Right cardiac atrium (tissue), 5 donors: ENCODE data around the gene IL1R1. TPM values are rescaled to one million over a fixed set of nuclear protein-coding genes. Genes with fewer than 3 reads are reported as not detected.

Experiments used
- ATAC-seq, 2 donors: fragments of 200-7000 bp; cut with Tn5 transposase; one replicate each; pipeline versions ENCODE4 v1.8.0 to v1.9.1; 2020; ENCODE audit warnings: moderate library complexity in 2 of 2, mild to moderate bottlenecking in 1 of 2
- DNase-seq, 3 donors: peaks; one replicate each; pipeline ENCODE4 v3.0.0-alpha.2; 2020
- H3K27ac ChIP-seq: one replicate; pipeline ENCODE4 v1.5.1; 2013; ENCODE audit warnings: mild to moderate bottlenecking, low read length, control low read depth, moderate library complexity
- H3K27me3 ChIP-seq: one replicate; pipeline ENCODE4 v1.6.1; 2013; ENCODE audit not compliant: control insufficient read depth, insufficient read depth
- H3K4me1 ChIP-seq: one replicate; pipeline ENCODE4 v1.6.1; 2013; ENCODE audit warnings: low read length; ENCODE audit not compliant: control insufficient read depth, insufficient read depth
- H3K4me3 ChIP-seq: one replicate; pipeline ENCODE4 v1.5.1; 2013; ENCODE audit warnings: low read length, control low read depth
- H3K9me3 ChIP-seq: one replicate; pipeline ENCODE4 v1.6.1; 2013; ENCODE audit warnings: low read length; ENCODE audit not compliant: control insufficient read depth
- WGBS: extraction: QIAGEN DNeasy Blood & Tissue Kit; methylation state at CpG from one replicate; pipeline ENCODE4 v1.1.7; 2013; 5-methylcytosine and 5-hydroxymethylcytosine counted together
- intact Hi-C, 4 donors: fragments of 100-400 bp; cut with DNase I; formaldehyde crosslinking; loops; one replicate each; pipeline versions ENCODE4 v1.11.0 to v1.14.0; 2022 to 2023
- polyA plus RNA-seq: library from polyadenylated mRNA; stranded (reverse); fragments of 200-250 nt; gene quantifications from one replicate; pipeline ENCODE4 v1.2.3, GENCODE V29; 2013
- total RNA-seq, 4 donors: library from RNA; stranded (reverse); fragmentation: NEBNext Ultra II Directional; extraction: Animal tissue kit (Norgen Biotek cat#: 25700); gene quantifications; one replicate each; pipeline ENCODE4 v1.2.1, GENCODE V29; 2021
- donor health status: healthy with polysubstance abuse.
- donor health status: DM: no; HTN: yes; CAD: no.
- donor health status: DM: no; HTN: no; CAD: no.
- donor health status: DM: no; HTN: yes; CAD: no; lungs with severe emphysema.
- donor health status: DM: yes; HTN: yes; CAD: no.

IL1R1 gene
- total and polyA plus RNA-seq, 5 donors = 32.2 to 111 (median 54.8) TPM

- intact Hi-C loops = no loop called here
- ATAC-seq (no peak), DNase-seq (no peak)
- Histone ChIP-seq H3K27ac (no peak overlapping the region), H3K4me1 (peaks cover 11% of the 10 kb centered on the region), H3K4me3 (no peak overlapping the region), H3K27me3 (no peaks in the 10 kb centered on the region), H3K9me3 (no peaks in the 10 kb centered on the region)
- WGBS = 89% methylated on average over 6 of the region's 6 CpGs
Observed at GRCh38 chr2:102154364-102154763, 11.8 kb downstream of the IL1R1 start.

- WGBS = 70% methylated on average over 7 of the region's 7 CpGs
- DNase-seq = peak in 1 of 3 donors; percentile 51
- Histone ChIP-seq H3K9me3 (no peaks in the 10 kb centered on the region), H3K27ac (peak overlapping the region; percentile 16), H3K27me3 (no peaks in the 10 kb centered on the region), H3K4me3 (no peak overlapping the region), H3K4me1 (peaks cover 6% of the 10 kb centered on the region)
- ATAC-seq = peak in 1 of 2 donors; percentile 32
- intact Hi-C loops = no loop called here
Observed at GRCh38 chr2:102154946-102155702, 12.6 kb downstream of the IL1R1 start.

- Histone ChIP-seq H3K9me3 (no peaks in the 10 kb centered on the region), H3K4me1 (peaks cover 6% of the 10 kb centered on the region), H3K27ac (peak overlapping the region; percentile 16), H3K4me3 (no peak overlapping the region), H3K27me3 (no peaks in the 10 kb centered on the region)
- intact Hi-C loops = no loop called here
- no peak for DNase-seq
- 65% methylated on average over 6 of the region's 6 CpGs for WGBS
- ATAC-seq = peak; percentile 20 to 23
Observed at GRCh38 chr2:102155703-102156515, 13.4 kb downstream of the IL1R1 start.

GRCh38 chr2:102158011-102158755 is 15.6 kb downstream of the IL1R1 start:
- peaks cover 6% of the 10 kb centered on the region for H3K4me1 ChIP-seq
- no peak overlapping the region for H3K27ac ChIP-seq
- peak in 1 of 2 donors; percentile 39 for ATAC-seq
- no peaks in the 10 kb centered on the region for H3K27me3 ChIP-seq
- intact Hi-C loops = no loop called here
- no peaks in the 10 kb centered on the region for H3K9me3 ChIP-seq
- DNase-seq = no peak
- no peak overlapping the region for H3K4me3 ChIP-seq

GRCh38 chr2:102159295-102159694 is 16.7 kb downstream of the IL1R1 start:
- 53% methylated on average over 1 of the region's 1 CpG for WGBS
- intact Hi-C loops = no loop called here

GRCh38 chr2:102166189-102166845 is 23.8 kb downstream of the IL1R1 start:
- intact Hi-C loops = loop anchor here (2.0 to 5.0 kb wide), 2 partner anchors 144 to 146 kb away; no protein-coding TSS in a partner anchor
- Histone ChIP-seq H3K4me1 (no peaks in the 10 kb centered on the region), H3K27ac (no peak overlapping the region), H3K27me3 (no peaks in the 10 kb centered on the region), H3K4me3 (no peak overlapping the region), H3K9me3 (no peaks in the 10 kb centered on the region)
- ATAC-seq (peak; percentile 78 to 89), DNase-seq (no peak)
- WGBS = 36% methylated on average over 4 of the region's 4 CpGs

More at GRCh38 chr2:102159295-102159694, 16.7 kb downstream of the IL1R1 start:
- DNase-seq (no peak), ATAC-seq (no peak)
- H3K9me3 ChIP-seq = no peaks in the 10 kb centered on the region
- H3K27me3 ChIP-seq = no peaks in the 10 kb centered on the region
- H3K27ac ChIP-seq = no peak overlapping the region
- H3K4me3 ChIP-seq = no peak overlapping the region
- H3K4me1 ChIP-seq = peaks cover 6% of the 10 kb centered on the region

- Histone ChIP-seq H3K27ac (no peak overlapping the region), H3K27me3 (no peaks in the 10 kb centered on the region), H3K4me3 (no peak overlapping the region), H3K4me1 (no peaks in the 10 kb centered on the region), H3K9me3 (no peaks in the 10 kb centered on the region)
- intact Hi-C loops = loop anchor here in 2 of 4 donors (5.0 kb wide), 1 partner anchor 146 kb away; no protein-coding TSS in a partner anchor
- WGBS = 93% methylated on average over 5 of the region's 5 CpGs
- DNase-seq = no peak
- no peak for ATAC-seq
Observed at GRCh38 chr2:102168026-102168771, 25.7 kb downstream of the IL1R1 start.

- 91% methylated on average over 5 of the region's 5 CpGs for WGBS
- DNase-seq (no peak), ATAC-seq (no peak)
- no peaks in the 10 kb centered on the region for H3K4me1 ChIP-seq
- no peak overlapping the region for H3K27ac ChIP-seq
- no peak overlapping the region for H3K4me3 ChIP-seq
- intact Hi-C loops = no loop called here
- H3K27me3 ChIP-seq = no peaks in the 10 kb centered on the region
- H3K9me3 ChIP-seq = no peaks in the 10 kb centered on the region
Observed at GRCh38 chr2:102171946-102172345, 29.4 kb downstream of the IL1R1 start.

- no peaks in the 10 kb centered on the region for H3K27me3 ChIP-seq
- no peak for DNase-seq
- H3K27ac ChIP-seq = no peak overlapping the region
- WGBS = 81% methylated on average over 3 of the region's 3 CpGs
- H3K4me3 ChIP-seq = no peak overlapping the region
- H3K9me3 ChIP-seq = no peaks in the 10 kb centered on the region
- H3K4me1 ChIP-seq = no peaks in the 10 kb centered on the region
- intact Hi-C loops = no loop called here
- no peak for ATAC-seq
Observed at GRCh38 chr2:102172745-102173144, 30.2 kb downstream of the IL1R1 start.

- DNase-seq (no peak), ATAC-seq (no peak)
- no peaks in the 10 kb centered on the region for H3K9me3 ChIP-seq
- H3K4me3 ChIP-seq = no peak overlapping the region
- intact Hi-C loops = no loop called here
- WGBS = 89% methylated on average over 3 of the region's 3 CpGs
- H3K4me1 ChIP-seq = no peaks in the 10 kb centered on the region
- no peaks in the 10 kb centered on the region for H3K27me3 ChIP-seq
- H3K27ac ChIP-seq = no peak overlapping the region
Observed at GRCh38 chr2:102176172-102176571, 33.6 kb downstream of the IL1R1 start.
